NT2/D1 (cell line): ENCODE results near the gene GNPDA1.

Experiments used
- SUZ12 ChIP-seq: IDR thresholded peaks from 2 replicates; pipeline ENCODE4 v1.6.1; 2011; ENCODE audit not compliant: insufficient read length, insufficient read depth; ENCODE audit errors: extremely low read depth
- YY1 ChIP-seq: IDR thresholded peaks from 2 replicates; pipeline ENCODE4 v1.6.1; 2011; ENCODE audit not compliant: insufficient read length, insufficient read depth
- ZNF274 ChIP-seq: IDR thresholded peaks from 2 replicates; pipeline ENCODE4 v1.6.1; 2011; ENCODE audit warnings: mild to moderate bottlenecking, low read depth, low read length

- TF ChIP-seq ZNF274 = no peak
- TF ChIP-seq SUZ12 = no peak
- no peak for TF ChIP-seq YY1
These were observed 46.6 kb upstream of the GNPDA1 start for GRCh38 chr5:142059304-142059940.
